Fibroblast of skin of right quadriceps (primary cell): ENCODE results near the gene TBC1D3B.
"Not testable (repeated sequence)": the region's sequence is repeated elsewhere in the genome, so short reads cannot be mapped to it uniquely, and the experiment has no call there.

Experiments
- DNase-seq: peaks from one replicate; pipeline ENCODE4 v3.0.0-alpha.2; 2013

The TBC1D3B gene

DNA sequence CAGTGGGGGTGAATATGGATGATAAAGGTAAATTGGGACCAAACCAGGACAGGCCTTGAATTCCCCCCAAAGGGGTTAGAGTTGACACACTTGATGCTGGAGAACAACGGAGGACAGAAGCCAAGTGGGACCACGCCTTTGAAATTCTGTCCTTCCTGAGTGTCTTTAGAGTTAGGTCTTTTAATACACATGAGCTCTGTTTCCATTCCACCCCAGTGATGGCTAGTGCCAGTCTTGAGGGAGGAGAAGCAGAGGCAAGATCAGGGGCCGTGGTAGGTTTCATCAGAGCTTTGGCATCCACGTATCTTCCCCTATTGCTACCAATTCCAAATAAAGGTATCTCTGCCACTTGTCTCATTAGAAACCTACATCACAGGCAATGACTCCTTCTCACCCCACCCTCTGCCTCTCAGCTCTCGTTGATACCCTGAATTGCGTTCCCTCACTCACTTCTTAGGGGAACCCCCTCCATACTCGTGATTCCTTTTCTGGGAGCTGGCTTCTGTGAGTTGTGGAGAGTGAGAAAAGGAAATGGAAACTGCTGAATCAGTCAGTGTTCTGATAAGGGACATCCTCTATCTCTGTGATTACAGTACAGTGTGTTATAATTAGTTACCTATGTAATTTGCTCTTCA is 22.5 kb upstream of the TBC1D3B start:
- no peak for DNase-seq

DNA sequence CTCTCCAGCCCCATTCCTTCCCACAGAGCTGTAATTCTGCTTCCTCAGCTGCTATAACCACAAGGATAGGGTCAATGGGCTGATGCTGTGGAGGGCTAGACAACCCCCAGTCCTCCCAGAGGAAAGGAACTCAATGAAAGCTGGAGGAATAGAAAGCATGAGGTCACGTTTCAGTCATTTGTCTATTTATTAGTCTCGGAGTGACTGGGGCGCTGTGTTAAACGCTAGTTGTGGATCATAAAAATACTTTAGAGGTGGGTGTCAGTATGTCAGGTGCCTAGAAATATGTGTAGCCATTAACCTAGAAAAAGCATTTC is 20.9 kb upstream of the TBC1D3B start:
- DNase-seq: no peak

DNA sequence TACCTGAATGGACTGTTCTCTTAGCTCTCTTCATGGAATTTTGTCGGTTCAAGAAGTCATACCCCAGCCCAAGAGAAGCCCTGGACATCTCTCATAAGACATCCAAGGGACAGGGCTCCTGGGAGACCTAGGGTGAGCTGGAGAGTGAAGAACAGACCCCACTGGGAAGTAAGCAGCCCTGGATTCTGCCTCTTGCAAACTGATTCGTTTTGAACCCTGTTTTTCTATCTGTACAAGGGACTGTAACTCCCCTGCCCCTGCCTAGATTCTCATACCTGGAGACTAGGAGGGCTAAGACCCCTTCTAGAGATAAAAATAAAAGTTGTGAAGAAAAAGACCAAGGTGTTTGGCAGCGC is 19.7 kb upstream of the TBC1D3B start:
- no peak for DNase-seq

DNA sequence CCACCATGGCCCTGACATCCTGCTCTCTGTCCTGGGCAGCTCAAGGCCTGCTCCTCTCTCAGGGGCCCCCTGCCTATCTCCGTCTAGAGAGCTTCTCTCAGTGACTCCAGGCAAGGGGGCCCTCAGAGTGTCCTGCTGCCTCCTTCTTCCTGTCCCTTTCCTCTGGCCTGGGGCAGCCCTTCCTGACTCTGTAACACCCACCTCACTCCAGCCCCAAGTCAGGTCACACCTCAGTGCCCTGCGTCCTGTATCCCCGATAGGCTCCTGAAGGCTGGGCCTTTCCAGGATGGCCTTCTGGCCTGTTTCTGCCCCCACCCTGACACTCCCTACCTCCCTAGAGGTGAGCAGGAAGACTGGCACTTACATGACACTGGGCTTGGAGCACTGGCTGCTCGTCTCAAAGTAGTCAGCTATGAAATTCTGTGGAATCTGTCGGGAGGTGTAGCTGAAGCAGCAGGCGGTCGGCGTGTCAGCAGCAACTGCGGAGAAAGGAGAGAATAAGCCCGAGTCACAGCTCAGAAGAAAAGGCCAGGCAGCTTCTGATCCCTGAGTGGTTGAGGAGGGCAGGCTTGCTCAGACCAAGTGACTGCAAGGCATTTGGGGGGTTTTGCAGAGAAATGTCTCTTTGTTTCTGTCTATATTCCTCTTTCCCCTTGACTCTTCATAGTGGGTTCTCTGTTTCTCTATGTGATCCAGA is 19.1 kb upstream of the TBC1D3B start:
- DNase-seq: no peak

DNA sequence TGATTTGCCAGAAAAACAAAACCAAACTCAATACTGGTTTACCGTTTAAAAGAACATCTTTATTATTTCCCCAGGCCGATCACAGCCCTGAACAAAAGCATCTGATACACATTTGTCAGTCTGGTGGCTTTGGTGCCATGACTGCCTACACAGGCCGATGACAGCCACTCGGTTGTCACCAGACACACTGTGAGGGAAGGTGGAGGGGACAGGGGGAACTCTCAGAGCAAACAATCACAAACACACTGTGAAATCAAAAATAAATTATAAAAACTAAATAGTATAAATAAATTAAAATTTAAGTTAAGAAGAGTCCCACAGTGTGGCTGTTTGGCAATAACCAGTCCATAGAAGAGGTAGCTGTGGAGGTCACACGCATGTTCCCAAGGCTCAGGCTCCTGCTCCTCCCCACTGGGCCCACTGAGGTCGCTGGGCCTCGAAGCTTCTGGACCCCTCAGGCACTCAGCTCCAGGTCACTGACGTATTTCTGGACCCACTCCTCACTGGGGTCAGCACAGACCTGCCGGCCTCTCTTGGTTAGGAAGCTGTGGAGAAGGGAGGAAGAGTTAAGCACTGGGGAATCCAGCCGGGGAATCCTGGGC is 18.5 kb upstream of the TBC1D3B start:
- not testable (repeated sequence) for DNase-seq

DNA sequence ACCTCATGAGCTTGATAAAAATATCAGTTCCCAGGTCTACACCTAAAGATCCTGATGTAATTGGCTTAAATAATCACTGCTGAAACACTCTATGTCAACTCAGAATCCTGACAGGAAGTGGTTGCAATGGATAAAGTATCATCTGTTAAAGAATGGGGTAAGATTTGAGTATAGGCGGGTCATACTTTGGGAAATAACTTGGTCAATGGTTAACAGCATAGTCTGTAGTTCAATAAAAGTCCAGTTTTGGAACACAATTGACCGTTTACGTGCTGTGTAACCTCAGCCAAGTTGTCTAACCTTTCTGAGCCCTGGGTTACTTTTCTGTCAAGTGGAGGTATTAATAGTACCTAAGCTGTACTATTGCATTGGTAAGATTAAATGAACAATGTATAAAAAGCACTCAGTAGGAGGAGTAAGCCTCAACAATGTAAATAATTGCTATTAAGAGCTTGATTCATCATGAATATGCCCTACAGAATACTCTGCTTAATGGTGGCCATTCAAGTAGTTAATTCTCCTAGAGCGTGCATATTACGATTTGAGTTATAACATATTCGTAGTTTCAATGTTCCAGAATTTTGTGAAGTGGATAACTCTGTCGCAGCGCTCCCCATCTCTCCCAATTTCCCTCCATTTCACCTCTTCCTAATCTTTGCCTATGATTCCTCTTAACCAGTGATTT is 17.9 kb upstream of the TBC1D3B start:
- not testable (repeated sequence) for DNase-seq

DNA sequence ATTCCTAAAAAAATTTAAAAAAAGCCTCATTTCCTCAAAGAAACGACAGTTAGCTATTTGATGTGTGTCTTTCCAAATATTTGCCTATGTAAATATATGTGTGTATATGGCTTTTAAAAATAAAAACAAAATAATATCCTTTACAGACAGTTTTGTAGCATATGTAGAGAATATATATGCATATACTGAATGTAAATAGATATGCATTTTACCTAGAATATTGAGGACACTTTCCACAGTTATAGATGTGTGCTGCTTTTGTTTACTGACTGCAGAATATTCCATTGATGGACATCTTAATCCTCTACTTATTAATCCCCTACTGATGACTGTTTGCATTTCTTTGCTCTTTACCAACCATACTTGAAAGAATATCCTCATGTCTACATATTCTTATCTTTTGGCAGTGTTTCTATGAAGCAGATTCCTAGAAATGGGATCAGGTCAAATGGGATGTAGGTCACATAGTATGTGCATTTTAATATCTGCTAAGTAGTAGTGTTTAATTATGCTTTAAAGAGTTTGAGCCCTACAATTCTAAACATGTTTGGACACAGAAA is 16.9 kb upstream of the TBC1D3B start:
- no peak for DNase-seq

DNA sequence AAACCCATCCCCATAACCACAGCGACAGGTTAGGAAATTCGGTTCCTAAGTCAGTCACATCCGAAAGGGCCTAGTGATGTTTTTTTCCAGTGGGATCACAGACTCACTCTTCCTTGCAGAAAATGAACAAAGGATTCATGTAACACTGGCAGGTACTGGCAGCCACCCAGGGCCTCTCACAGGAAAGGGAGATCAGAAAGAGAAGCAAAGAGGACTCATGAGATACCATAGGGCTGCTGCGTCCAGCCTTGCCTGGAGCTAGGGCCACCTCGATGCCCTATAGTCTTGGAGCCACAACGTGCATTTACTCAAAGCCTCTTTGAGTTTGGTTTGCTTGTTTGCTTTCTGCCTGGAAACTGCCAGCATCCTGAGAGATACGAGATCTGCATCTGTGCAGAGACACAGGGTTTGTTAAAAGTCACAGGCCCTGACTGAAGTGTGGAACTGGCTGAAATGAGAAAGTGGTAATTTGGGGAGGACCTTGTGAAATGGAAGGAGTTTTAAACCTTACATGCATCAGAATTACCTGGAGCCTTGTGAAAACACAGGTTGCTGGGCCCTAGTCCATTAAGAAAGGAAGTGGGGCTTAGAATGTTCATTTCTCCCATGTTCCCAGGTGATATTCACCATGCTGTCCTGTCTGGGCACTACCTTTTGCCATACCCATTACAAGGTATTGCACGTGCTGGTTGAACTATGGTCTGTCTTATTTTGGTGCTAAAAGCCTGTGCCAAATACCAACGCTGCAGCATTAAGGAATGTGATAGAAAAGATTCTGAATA is 14.3 kb upstream of the TBC1D3B start:
- DNase-seq: not testable (repeated sequence)

DNA sequence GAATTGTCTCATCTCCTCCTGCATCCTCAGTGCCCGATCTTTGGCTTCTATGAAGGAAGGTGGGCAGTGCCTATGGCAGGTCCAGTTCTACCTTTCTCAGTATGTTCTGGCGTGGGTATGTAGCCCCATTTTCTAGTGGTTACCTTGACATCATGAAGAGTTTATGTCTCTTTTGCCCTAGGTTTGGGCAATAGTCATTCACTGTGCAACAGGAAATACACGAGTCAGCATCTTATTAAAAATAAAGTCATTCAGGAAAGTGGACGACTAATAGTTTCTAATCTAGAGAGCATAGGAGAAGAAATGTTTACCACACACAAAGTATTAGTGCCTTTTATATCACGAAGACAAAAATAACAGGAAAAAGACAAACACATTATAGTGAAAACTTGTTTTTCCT is 13.6 kb upstream of the TBC1D3B start:
- DNase-seq: not testable (repeated sequence)

DNA sequence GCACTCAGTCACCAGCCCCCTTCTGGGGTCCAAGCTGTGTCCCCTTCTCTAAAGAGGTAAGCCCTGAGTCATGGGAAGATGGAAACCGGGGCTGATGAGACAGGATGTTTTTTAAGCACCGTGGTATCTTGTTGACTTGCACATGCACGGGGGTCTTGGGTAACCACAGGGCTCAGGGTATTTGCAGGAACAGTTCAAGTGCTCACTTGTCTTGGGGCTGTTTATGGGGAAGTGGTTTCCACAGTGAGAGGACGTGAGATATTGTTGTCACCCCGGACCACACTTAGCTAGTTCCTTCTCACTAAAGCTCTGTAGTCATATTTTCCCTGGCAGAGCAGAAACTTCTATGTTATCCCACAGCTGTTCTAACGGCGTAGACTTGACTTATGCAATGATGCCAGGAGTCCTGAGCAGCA is 12.5 kb upstream of the TBC1D3B start:
- DNase-seq: no peak

DNA sequence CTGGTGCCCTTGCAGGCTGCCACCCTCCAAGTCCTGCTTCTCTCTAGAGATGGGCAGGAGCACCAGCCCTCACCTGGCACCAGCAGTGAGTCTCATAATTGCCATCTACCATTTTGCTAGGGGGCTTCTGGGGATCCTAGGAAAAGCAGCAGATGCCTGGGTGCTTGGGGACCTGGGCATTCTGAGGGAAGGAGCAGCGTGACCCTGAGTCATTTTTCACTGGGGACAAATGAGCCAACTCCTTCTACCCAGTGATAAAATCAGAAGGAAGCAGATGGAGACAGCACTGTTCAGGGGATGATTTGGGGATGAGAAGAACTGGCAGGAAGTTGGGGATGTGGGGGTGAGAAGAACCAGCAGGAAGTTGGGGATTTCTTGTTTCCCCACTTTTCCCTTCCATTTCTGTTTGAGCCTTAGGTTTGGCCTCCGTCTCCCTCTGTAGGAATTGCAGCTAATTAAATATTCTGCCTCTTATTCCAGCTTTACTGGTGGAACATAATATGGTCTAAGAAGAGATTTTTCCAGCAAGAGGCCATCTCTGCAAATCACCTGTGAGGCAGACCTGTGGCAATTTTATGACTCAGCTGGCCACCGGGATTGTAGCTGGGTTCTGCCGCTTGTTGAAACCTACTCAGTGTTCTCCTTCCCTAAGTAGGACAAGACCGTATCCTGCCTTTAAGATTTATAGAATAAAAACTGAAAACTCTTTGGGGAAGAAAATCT is 11.7 kb upstream of the TBC1D3B start:
- not testable (repeated sequence) for DNase-seq

DNA sequence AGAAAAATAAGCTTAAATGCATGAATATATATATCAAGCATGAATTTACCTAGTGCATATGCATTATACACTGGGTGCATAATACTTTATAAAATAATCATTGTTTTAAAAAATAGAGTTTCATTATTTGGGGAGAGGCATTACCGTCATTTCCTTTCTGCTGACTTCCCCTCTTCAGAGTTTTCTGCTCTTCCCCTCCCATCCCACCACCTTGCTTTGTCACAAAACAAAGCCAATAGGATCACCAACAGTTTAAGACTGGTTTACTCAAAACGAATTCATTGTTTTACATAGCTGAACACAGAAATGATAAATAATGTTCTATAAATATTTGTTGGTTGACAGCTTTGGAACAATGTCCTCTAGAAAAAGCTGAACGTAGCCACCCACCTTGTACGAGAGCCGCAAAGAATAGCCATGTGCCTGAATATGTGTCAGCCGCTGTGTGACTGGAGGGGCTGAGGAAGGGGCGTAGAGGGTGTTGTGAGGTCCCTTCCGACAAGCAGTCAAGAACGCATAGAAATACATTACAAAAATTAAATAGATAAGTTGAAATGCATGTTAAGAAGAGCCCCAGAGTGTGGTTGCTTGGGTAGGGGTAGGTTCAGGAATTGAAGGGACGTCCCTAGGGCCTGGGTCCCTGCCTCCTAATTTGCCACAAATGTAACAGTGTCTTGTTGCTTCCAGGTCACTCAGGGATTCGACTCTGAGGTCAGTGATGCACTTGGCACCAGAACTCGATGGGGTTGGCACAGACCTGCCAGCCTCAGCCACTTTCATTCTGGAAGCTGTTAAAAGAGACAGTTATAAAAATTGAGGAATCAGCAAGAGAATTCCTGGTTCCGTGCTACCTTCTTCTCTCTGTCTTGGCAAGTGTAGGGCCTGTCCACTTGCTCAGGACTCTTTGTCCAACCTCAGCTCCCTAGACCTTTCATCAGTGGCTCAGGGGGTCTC is 10.7 kb upstream of the TBC1D3B start:
- not testable (repeated sequence) for DNase-seq

DNA sequence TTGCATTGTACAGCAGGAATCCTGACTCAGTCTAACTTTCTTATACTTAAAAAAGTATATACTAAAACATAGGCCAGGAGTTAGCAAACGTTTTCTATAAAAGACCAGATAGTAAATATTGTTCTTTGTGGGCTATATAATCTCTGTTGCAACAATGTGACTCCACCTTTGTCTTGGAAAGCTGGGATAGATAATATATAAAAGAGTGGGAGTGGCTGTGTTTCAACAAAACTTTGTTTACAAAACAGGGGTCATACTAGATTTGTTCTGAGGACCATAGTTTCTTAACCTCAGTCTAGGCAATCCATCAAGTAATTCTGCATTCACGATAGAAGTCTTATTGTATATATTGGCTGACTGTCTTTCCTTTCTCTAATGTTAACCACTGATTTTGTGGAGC is 9.0 kb upstream of the TBC1D3B start:
- no peak for DNase-seq

DNA sequence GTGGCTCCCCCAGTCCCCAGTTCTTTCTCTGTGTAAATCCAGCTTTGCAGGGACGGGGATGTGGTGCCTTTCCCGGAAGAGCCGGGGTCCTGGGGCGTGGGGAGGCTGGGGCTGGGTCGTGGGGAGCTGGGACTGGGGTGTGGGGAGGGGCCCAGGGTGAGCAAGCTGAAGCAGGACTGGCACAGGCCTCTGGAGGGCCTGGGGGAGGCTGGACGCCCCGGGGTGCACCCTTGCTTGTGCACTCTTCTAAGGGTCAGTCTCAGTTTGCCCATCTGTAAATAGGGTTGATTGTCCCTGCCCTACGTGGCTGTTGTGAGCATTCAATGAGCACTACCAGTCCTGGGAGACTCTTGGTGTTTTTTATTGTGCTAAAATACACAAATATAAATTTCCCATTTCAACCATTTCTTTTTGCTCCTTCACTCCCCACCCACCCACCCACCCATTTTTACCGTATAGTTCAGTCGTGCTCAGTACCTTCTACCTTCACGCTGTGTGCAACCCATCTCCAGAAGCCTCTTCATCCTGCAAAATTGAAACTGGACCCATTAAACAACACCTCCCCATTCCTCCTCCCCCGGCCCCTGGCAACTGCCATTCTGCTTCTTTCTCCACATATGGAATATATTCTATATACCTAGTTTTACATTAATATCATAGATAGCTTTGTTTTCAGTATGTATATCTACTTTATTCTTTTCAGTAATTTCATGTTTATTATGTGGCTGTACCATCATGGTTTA is 7.8 kb upstream of the TBC1D3B start:
- no peak for DNase-seq

DNA sequence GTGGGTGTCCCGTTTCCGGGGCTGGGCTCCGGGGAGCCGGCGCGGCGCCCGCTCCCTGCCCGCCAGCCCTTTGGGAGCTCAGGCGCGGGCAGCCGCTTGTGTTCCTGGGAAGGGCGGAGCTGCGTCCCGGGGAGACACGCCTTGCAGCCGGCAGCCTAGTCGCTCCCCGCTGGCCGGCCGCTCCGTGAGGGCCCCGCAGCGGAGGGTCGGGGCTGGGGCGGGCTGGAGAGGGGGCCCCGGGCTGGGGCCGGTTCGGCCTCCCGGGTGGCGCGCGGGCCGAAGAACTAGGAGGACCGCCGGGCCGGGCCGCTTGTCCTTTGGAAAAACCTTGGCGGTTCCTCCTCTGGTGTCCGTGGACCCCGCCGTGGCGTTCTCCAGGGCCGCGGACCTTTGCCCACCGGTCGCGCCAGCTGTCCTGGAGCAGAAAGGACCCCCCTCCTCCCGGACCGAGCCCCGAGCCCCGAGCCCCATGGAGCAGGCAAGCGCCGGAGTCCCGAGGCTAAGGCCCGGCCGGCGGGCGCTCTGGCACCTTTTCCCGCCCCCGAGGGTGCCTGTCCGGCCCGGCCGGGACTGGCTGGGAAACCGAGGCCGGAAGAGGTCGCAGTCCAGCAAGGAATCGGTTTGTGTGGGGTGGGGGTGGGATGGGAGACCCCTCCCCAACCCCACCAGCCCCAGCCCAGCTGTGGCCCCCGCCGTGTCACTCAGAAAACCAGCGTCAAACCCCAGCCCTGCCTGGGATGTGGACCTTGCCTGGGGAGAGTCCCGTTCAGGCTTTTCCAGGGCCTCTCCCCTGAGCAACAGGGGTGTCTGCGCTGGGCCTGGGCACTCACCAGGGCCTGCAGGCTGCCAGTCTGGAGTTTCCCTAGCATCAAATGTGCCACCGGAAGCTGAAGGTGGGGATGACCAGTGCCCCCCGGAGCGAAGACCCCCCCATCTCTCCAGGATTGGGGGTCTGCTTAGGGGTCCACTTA is 6.8 kb upstream of the TBC1D3B start:
- DNase-seq: peak; percentile 65

DNA sequence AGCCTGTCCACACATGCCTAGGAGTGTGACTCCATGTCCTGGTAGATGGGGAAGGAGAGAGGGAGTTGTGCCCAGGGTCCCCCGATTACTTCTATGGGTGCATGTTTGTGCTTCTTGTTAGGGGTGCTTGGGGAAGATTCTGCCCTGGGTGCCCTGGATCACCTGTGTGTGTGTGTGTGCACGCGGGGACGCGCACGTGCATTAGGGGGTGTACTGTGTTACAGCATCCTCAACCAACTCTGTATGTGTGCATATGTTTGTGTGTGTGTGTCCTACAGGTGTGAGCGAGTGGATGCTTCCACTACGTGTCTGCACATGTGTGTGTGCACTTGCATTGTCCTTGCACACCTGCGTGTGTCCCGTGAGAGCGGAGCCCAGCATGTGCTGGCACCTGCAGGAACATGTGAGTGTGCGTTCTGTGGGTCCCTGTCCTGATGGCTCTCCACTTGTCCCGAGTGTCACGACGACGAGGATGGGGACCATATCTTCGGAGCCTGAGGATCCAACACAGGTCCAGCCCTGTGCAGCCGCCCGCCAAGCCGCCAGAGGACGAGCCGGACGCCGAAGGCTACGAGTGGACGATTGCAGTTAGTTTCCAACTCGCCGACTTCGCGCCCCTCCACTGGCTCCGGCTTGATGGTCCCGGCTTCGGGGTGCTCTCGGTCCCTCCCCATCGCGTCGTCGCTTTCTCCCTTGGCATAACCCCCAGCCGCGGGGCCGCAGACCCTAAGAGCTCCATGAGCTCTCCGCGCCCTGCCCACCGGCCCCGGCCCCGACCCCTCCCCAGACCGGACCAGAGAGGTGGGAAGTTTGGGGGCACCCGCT is 6.0 kb upstream of the TBC1D3B start:
- DNase-seq: no peak

DNA sequence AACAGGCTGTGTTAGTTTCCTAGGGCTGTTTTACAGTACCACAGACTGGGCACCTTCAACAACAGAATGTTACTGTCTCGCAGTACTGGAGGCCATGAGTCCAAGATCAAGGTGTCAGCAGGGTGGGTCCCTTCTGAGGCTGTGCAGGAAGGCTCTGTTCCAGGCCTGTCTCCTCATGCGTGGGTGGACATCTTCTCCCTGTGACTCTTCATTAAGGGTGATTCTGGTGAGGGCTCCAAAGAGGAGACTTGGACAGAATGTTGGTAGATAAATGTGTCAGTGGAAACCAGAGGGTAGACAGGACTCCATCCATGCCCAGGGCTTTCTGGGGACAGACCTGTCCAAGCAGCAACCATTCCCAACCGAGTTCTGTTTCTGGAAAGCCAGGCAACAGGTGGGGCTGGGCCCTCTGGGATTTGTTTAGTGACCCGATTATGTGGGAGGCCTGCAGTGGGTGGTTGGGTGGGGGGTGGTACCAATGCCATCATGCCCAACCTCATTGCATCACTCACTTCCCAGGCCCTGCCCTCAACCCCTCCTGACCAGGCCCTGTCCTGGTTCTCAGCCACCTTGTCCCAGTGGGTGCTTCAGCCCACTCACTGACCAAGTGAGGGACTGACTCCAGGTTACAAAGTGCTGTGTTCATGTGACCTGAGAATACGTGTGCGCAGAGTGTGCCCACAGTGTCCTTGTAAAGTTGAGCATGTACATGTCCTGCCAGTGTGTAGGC is 5.2 kb upstream of the TBC1D3B start:
- DNase-seq: not testable (repeated sequence)
